Muscle layer of duodenum (tissue), 2 donors: ENCODE measurements around the gene RASAL3.

Source experiments
- H3K27ac ChIP-seq: one replicate; pipeline ENCODE4 v1.7.0; 2013; ENCODE audit warnings: mild to moderate bottlenecking, low read length
- H3K27me3 ChIP-seq: one replicate; pipeline ENCODE4 v1.7.0; 2013; ENCODE audit warnings: low read depth, mild to moderate bottlenecking, control low read depth, low read length
- H3K36me3 ChIP-seq, 2 donors: one replicate each; pipeline ENCODE4 v1.7.0; 2013; ENCODE audit warnings: low read length in 2 of 2, control low read depth in 1 of 2, mild to moderate bottlenecking in 1 of 2; ENCODE audit not compliant: insufficient read depth in 2 of 2, control insufficient read depth in 1 of 2
- H3K4me1 ChIP-seq, 2 donors: one replicate each; pipeline ENCODE4 v1.7.0; 2013; ENCODE audit warnings: low read length in 2 of 2, mild to moderate bottlenecking in 2 of 2, control low read depth in 1 of 2, moderate library complexity in 1 of 2; ENCODE audit not compliant: insufficient read depth in 2 of 2, control insufficient read depth in 1 of 2
- H3K4me3 ChIP-seq, 2 donors: one replicate each; pipeline ENCODE4 v1.7.0; 2013; ENCODE audit warnings: low read length in 2 of 2, low read depth in 1 of 2, mild to moderate bottlenecking in 1 of 2
- H3K9me3 ChIP-seq, 2 donors: one replicate each; pipeline ENCODE4 v1.7.0; 2013; ENCODE audit warnings: low read length in 2 of 2, control low read depth in 1 of 2, mild to moderate bottlenecking in 1 of 2; ENCODE audit not compliant: control insufficient read depth in 1 of 2
- donor health status: healthy.

The RASAL3 gene

GRCh38 chr19:15402411-15403150 lies 61.8 kb downstream of the RASAL3 start:
- peaks cover 29 to 48% of the 10 kb centered on the region in 2 donors for H3K36me3 ChIP-seq

More at GRCh38 chr19:15402411-15403150, 61.8 kb downstream of the RASAL3 start:
- Histone ChIP-seq H3K27me3 (no peaks in the 10 kb centered on the region), H3K27ac (no peak overlapping the region), H3K4me1 (peaks cover 6 to 57% of the 10 kb centered on the region in 2 donors), H3K9me3 (no peaks in the 10 kb centered on the region), H3K4me3 (no peak overlapping the region)
